GM11168 (cell line): ENCODE results near the gene VSIR.

ENCODE experiments used
- in situ Hi-C: fragments of 300-500 bp; cut with MboI; formaldehyde crosslinking; loops from one replicate; pipeline ENCODE4 v1.12.0; 2022; ENCODE audit warnings: low sequenced_read_pairs; ENCODE audit not compliant: unreplicated experiment

VSIR gene

GRCh38 chr10:71766717-71767419, 6.5 kb downstream of the VSIR start:
- in situ Hi-C loops = no loop called here

DNA sequence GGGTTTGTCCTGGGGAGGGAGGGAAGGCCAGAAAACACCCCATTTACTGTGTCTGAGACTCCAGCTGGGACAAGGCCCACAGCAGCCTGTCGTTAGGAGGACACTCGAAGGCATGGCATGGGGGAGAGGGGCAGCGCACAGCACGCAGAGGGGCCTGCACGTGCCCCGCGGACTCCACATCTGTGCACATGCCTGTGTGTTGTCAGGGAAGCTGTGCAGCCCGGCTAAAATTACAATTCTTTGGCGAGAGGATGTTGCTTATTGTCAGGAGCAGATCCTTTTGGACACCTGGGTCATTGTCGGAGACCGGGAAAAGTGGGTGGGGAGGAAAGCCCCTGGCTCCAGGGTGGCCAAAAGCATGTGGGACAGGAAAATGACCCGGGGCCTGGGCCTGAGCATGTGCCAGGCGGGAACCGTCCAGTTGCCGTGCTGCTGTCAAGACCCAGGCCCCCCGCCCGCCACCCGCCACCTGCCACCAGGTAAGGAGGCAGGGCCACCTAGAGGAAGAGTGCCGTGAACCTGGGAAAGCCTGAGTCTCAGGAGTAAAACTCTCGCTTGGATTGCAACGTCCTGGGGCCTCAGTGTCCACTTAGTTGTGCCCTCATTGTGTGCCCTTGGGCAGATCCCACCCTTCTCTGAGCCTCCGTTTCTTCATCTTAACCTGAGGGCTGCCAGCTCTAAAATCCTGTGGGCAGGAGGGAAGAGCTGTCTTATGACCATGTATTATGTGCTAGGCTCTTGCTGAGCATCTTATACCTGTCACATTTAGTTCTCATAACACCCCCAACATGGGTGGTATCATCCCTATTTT, 7.2 kb downstream of the VSIR start:
- in situ Hi-C loops = no loop called here

GRCh38 chr10:71765176-71765904, 8.0 kb downstream of the VSIR start:
- in situ Hi-C loops = no loop called here

GRCh38 chr10:71763352-71764127, 9.8 kb downstream of the VSIR start:
- in situ Hi-C loops = no loop called here

DNA sequence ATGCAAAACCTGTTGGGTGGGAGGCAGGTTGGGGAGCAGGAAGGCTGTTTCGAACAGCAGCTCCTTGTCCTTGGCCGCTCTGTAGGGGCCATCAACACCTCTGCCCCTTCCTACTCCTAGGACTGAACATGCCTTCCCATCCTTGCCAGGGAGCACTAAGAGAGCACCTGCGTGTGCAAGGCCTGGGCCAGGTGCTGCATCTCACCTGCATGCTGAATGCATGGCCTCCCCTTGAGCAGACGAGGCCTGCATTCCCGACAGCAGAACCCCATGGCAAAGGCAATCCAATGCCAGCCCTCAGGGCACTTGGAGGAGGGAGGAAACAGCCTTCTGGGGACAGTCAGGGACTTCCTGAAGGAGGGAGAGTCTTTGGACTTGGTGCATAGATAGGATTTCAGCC, 11.0 kb downstream of the VSIR start:
- in situ Hi-C loops = no loop called here

DNA sequence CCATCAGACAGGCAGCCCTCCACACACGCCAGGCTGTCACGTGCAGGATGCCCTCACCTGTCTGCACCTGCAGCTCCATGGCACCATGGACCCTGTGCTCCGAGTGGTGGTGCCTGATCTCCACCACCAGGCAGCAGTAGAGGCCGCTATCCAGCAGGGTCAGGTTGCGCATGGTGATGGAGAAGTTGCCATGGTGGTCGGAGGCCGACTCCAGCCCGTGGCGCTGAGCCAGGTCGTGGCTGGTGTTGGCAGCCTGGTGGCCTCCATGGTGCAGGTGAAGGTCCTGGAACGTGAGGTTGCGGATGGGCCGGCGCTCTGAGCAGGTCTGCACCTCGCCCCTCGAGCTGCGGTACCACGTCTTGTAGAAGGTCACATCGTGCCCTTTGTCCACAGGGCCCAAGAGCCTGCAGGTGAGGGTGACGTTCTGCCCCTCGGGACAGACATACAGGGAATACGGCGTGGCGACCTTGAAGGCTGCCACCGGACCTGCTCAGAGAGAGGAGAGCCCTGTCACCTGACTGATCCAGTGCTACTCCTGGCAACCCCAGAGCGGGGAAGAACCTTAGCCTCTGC, 11.7 kb downstream of the VSIR start:
- in situ Hi-C loops = no loop called here

DNA sequence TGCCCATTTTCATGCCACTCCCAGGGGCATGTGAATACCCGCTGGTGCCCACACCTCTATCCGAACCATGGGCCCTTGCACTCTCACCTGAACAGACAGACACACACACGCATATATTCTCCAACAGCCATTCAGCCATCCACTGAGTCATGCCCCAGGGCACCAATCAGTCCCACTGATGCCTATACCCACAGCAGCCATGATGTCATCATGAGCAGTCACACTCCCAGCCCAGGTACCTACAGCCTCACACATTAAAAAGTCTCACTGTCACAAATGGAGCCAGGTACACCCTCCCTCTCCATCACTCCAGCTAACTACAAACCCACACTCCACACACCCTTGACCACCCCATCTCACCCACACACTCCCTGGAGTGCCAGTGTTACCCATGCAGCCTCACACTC, 12.2 kb downstream of the VSIR start:
- in situ Hi-C loops = no loop called here

GRCh38 chr10:71757399-71757922, 15.9 kb downstream of the VSIR start:
- in situ Hi-C loops = no loop called here

DNA sequence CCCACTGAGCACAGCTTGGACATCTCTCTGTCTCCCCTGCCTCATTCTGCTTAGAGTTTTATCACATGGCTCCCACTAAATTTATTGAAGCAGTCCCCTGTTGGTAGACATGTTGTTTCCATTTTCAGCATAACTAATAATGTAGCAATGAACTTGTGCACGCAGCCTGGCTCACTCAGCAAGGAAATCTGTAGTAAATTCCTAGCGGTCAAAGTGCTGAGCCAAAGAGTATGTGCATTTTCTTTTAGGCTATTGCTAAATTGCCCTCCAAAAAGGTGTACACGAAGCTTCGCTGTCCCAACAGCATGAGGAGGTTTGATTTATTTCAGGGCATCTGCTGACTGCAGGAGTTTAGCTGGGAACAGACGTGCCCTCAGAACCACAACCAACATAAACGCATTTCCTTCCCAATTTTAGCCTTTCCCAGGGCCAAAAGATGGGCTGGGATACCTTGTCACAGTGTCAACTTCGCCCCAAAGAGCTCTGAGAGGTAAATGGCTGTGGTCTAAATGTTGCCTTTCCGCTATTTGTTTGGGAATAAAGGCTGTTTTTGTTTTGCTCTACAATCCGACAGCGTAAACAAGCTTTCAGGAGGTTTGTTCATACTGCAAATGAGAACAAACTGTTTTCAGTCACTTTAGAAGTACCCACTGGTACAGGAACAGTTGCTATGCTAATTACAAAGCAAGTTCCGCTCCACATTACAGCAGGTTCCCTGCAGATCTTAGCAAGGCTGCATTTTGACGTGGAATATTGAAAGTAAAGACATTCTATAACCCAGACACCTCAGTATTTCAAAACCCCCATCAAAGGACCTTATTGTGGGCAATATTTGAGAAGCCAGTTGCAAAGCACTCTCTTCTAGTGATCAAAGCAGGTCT, 16.8 kb downstream of the VSIR start:
- in situ Hi-C loops = no loop called here

- in situ Hi-C loops = no loop called here
Measured at GRCh38 chr10:71755179-71755879, 18.0 kb downstream of the VSIR start.

GRCh38 chr10:71754562-71754961, 18.8 kb downstream of the VSIR start:
- in situ Hi-C loops = no loop called here

DNA sequence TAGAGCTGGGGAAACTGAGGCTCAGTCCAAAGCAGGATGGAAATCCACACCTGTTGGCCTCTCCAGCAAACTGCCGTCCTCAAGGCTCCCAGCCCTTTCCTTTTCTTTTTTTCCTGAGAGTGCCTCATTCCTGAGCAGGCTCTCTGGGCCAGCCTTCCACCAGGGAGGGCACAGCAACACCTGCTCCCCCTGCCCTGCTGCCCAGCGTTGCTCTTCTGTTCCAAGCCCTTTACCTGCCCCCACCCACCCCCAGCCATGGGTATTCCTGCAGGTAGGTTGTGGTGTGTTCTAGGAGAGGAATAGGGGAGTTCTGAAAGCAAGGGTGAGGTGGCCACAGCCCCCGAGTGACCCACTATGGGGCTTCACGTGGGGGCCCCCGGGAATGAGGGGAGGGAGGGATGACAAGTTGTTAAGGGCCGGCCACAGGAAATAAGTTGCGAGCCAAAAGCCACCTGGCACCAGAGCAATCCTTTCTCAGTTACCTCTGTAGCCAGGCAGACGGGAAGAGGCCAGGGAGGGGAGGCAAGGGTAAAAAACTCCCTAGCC, 19.3 kb downstream of the VSIR start:
- in situ Hi-C loops = no loop called here

GRCh38 chr10:71753091-71753959, 20.0 kb downstream of the VSIR start:
- in situ Hi-C loops = no loop called here

DNA sequence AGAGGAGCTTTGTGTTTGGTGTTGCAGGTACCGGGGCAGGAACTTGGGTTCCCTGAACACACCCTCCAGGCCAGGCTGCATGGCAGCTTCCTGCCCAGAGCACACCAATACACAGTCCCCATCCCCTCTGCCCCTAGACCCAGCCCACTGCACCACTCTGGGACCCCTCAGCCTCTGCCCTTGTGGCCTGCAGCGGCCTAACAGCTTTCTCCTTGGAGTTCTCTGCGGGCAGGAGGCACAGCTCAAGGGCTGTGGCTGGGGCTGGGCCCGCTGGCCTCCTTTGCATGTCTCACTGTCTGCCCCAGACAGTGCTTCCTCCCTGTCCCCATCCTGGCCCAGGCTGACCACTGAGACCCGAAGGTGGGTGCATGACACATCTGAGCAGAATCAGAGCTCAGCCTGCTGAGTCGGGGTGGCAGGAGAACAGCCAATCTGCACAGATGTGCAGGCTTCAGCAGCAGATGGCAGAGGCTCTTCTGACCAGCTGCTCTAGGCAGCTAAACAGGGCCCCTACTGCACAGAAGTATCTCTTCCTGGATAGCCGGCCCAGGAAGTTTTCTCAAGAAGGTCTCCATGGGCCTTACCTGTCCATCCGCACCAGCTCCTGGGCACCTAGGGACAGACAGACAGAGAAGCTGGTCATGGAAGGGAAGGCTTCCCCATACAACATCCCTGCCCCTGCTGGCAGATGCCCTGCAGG, 20.8 kb downstream of the VSIR start:
- in situ Hi-C loops = no loop called here

GRCh38 chr10:71751515-71752224, 21.6 kb downstream of the VSIR start:
- in situ Hi-C loops = no loop called here

DNA sequence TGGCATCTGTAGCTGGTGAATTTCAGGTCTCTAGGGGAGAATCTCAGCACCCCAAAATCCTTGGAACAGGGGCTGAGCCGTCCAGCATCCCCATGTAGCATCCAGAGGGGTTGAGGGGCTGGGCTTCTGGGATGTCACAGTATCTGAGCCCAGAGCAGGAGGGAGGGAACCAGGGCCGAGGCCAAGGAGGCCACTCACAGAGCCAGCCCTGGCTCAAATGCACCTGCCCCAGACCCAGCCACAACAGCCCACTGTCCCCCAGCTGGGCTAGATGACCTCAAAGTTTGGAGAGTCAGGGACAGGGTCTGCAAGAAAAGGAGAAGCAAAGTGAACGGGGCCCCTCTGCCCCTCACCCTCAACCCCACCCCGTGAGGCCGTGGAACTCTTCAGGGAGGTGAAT, 22.3 kb downstream of the VSIR start:
- in situ Hi-C loops = no loop called here
